Esophagus squamous epithelium (tissue), 5 donors: ENCODE measurements around the gene ARL4A. TPM values are rescaled to one million over a fixed set of nuclear protein-coding genes. Genes with fewer than 3 reads are reported as not detected.
"Not testable (repeated sequence)": the region's sequence is repeated elsewhere in the genome, so short reads cannot be mapped to it uniquely, and the experiment has no call there.

Experiments used
- DNase-seq: peaks from one replicate; lab custom pipeline; 2025; lab: John Stamatoyannopoulos, UW
- H3K27ac ChIP-seq, 4 donors: fragments of 200-600 bp; sonication (generic); one replicate each; pipeline ENCODE4 v1.5.1; 2016 to 2019; ENCODE audit warnings: mild to moderate bottlenecking in 1 of 4
- H3K27me3 ChIP-seq, 4 donors: fragments of 200-600 bp; sonication (generic); 1 replicate in 3 of 4; 2 replicates in 1 of 4; pipeline versions ENCODE4 v1.5.1 to v1.6.0; 2017 to 2021; ENCODE audit warnings: antibody characterized with exemption in 1 of 4
- H3K36me3 ChIP-seq, 3 donors: fragments of 200-600 bp; sonication (generic); one replicate each; pipeline ENCODE4 v1.5.1; 2016 to 2019
- H3K4me1 ChIP-seq, 3 donors: fragments of 200-600 bp; sonication (generic); one replicate each; pipeline ENCODE4 v1.5.1; 2017 to 2019
- H3K4me3 ChIP-seq, 4 donors: fragments of 200-600 bp; sonication (generic); 1 replicate in 3 of 4; 2 replicates in 1 of 4; pipeline ENCODE4 v1.5.1; 2016 to 2019; ENCODE audit warnings: mild to moderate bottlenecking in 2 of 4, moderate library complexity in 1 of 4
- H3K9me3 ChIP-seq, 3 donors: fragments of 200-600 bp; sonication (generic); one replicate each; pipeline ENCODE4 v1.5.1; 2016 to 2019
- CTCF ChIP-seq, 6 experiments: fragments of 450-650 bp in 4 of 6; fragments of 200-600 bp in 2 of 6; sonication (generic) in 2 of 6; IDR thresholded peaks; one replicate each; pipeline ENCODE4 v1.5.1; 2016 to 2019; ENCODE audit warnings: antibody characterized with exemption in 6 of 6, mild to moderate bottlenecking in 4 of 6, moderate library complexity in 4 of 6
- POLR2A ChIP-seq, 4 donors: fragments of 450-650 bp; IDR thresholded peaks; one replicate each; pipeline ENCODE4 v1.6.1; 2017; ENCODE audit warnings: antibody characterized with exemption in 4 of 4, mild to moderate bottlenecking in 4 of 4, moderate library complexity in 3 of 4
- WGBS, 2 donors: methylation state at CpG; one replicate each; pipeline ENCODE4 v1.1.5; 2018; 5-methylcytosine and 5-hydroxymethylcytosine counted together
- intact Hi-C: fragments of 100-400 bp; cut with DNase I; formaldehyde crosslinking; loops from one replicate; pipeline ENCODE4 v1.15.0; 2022
- total RNA-seq, 4 donors: library from RNA; depleted of rRNA; stranded (reverse); fragments of >200 nt; gene quantifications; one replicate each; pipeline ENCODE4 v1.1.0, GENCODE V29; 2016
- donor health status: DM: yes; HTN: yes; CAD: no.

Gene ARL4A
- total RNA-seq, 4 donors from 2014 or later: 40.5 to 102 (median 48.5) TPM

- Histone ChIP-seq H3K27ac (peak overlapping the region in 3 of 4 donors; percentile 38 to 73 (median 71)), H3K9me3 (no peaks in the 10 kb centered on the region), H3K27me3 (peaks cover 0 to 3% (median 0%) of the 10 kb centered on the region in 4 donors), H3K36me3 (no peaks in the 10 kb centered on the region), H3K4me1 (peaks cover 0 to 31% (median 8%) of the 10 kb centered on the region in 3 donors), H3K4me3 (no peak overlapping the region)
- TF ChIP-seq CTCF (IDR thresholded peaks at IDR 0.05): no peak
- TF ChIP-seq POLR2A (IDR thresholded peaks at IDR 0.05): no peak
- no peak for DNase-seq
- intact Hi-C loops: loop anchor here (10.0 kb wide), 1 partner anchor 595 kb away; no protein-coding TSS in a partner anchor
- 6 to 29% methylated on average over 1 of the region's 1 CpG for WGBS, 2 donors
These were observed 17.3 kb upstream of the ARL4A start for GRCh38 chr7:12670000-12670729.

DNA sequence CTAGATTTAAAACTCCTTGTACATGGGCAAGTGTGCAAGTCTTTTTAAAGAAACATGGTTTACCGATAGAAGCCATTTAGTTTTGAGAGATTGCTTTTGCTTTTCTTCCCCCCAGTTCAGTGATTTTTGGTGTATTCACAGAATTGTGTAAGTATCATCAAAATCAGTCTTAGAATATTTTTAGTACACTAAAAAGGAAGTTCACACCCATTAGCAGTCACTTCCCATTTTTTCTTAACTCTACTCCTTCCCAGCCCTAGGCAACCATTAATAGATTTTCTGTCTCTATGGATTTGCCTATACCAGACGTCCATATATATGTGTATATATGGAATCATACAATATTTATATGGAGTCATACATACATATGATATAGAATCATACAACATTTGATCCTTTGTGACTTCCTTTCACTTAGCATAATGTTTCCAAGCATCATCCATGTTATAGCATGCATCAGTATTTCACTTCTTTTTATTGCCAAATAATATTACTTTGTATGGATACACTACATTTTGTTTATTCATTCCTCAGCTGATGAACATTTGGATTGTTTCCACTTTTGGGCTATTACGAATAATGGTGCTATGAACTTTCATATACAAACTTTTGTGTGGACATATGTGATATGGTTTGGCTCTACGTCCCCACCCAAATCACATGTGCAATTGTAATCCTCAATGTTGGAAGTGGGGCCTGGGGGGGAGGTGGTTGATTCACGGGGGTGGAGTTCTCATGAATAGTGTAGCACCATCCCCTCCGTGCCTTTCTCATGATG is 16.5 kb upstream of the ARL4A start:
- TF ChIP-seq CTCF (IDR thresholded peaks at IDR 0.05) (no peak), POLR2A (IDR thresholded peaks at IDR 0.05) (no peak)
- Histone ChIP-seq H3K4me1 (peaks cover 0 to 31% (median 8%) of the 10 kb centered on the region in 3 donors), H3K9me3 (no peaks in the 10 kb centered on the region), H3K4me3 (no peak overlapping the region), H3K27me3 (peaks cover 0 to 3% (median 0%) of the 10 kb centered on the region in 4 donors), H3K36me3 (no peaks in the 10 kb centered on the region), H3K27ac (peak overlapping the region in 3 of 4 donors; percentile 38 to 71 (median 69))
- no peak for DNase-seq
- intact Hi-C loops: loop anchor here (10.0 kb wide), 1 partner anchor 594 kb away; no protein-coding TSS in a partner anchor
- 56 to 60% methylated on average over 6 of the region's 6 CpGs for WGBS, 2 donors

DNA sequence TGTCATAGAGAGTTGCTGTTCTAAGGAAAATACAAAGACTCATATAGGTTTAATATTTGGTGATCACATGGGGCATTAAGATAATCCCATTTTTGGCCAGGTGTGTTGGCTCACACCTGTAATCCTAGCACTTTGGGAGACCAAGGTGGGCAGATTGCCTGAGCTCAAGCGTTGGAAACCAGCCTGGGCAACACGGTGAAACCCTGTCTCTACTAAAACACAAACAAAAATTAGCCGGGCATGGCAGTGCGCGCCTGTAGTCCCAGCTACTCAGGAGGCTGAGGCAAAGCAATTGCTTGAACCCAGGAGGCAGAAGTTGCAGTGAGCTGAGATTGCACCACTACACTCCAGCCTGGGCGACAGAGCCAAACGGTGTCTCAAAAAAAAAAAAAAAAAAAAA is 14.0 kb upstream of the ARL4A start:
- not testable (repeated sequence) for H3K9me3 ChIP-seq, H3K36me3 ChIP-seq, H3K4me3 ChIP-seq, DNase-seq, H3K27me3 ChIP-seq, H3K27ac ChIP-seq
- peaks cover 0 to 31% (median 8%) of the 10 kb centered on the region in 3 donors for H3K4me1 ChIP-seq
- intact Hi-C loops: loop anchor here (10.0 kb wide), 1 partner anchor 591 kb away; no protein-coding TSS in a partner anchor
- WGBS, 2 donors: 18 to 49% methylated on average over 5 to 7 of the region's 7 CpGs

DNA sequence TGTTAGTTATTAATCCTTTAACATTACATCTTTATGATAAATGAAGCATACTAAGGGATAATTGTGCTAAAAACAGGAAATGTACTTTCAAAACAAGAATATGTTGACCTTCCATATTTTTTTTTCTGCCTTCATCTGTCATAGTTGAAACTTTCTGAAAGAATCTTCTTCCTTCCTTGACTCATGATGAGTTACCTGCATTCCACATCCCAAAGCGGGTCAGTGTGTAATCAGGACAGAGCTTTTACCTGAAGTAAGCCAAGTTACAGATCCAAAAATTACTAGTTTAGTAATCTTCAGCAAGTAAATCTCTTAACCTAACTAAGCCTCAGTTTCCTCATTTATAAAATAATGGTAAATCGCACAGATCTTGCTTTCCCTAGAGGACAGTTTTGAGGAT is 13.4 kb upstream of the ARL4A start:
- WGBS, 2 donors: 76 to 89% methylated on average over 2 of the region's 2 CpGs
- H3K4me1 ChIP-seq: peaks cover 0 to 31% (median 8%) of the 10 kb centered on the region in 3 donors
- intact Hi-C loops: loop anchor here (10.0 kb wide), 1 partner anchor 591 kb away; no protein-coding TSS in a partner anchor
- H3K4me3 ChIP-seq: no peak overlapping the region
- no peak for DNase-seq
- no peaks in the 10 kb centered on the region for H3K9me3 ChIP-seq
- H3K36me3 ChIP-seq: no peaks in the 10 kb centered on the region
- H3K27me3 ChIP-seq: no peaks in the 10 kb centered on the region
- H3K27ac ChIP-seq: no peak overlapping the region
- TF ChIP-seq CTCF (IDR thresholded peaks at IDR 0.05) (no peak), POLR2A (IDR thresholded peaks at IDR 0.05) (no peak)

- TF ChIP-seq POLR2A (IDR thresholded peaks at IDR 0.05) (no peak), CTCF (IDR thresholded peaks at IDR 0.05) (peak in 3 of 6 experiments; percentile 27 to 58 (median 41))
- Histone ChIP-seq H3K4me1 (peaks cover 0 to 27% (median 7%) of the 10 kb centered on the region in 3 donors), H3K9me3 (no peaks in the 10 kb centered on the region), H3K27me3 (no peaks in the 10 kb centered on the region), H3K36me3 (no peaks in the 10 kb centered on the region), H3K4me3 (no peak overlapping the region), H3K27ac (no peak overlapping the region)
- no peak for DNase-seq
- intact Hi-C loops: loop anchor here (10.0 kb wide), 1 partner anchor 590 kb away; no protein-coding TSS in a partner anchor
- 53 to 69% methylated on average over 4 of the region's 4 CpGs for WGBS, 2 donors
These were observed 12.6 kb upstream of the ARL4A start for GRCh38 chr7:12674861-12675260.
